ENCODE data around the gene MRGPRD. TPM values are rescaled to one million over a fixed set of nuclear protein-coding genes. Genes with fewer than 3 reads are reported as not detected.

The MRGPRD gene
- total RNA-seq, 1 donor from 2014 or later = not detected

DNA sequence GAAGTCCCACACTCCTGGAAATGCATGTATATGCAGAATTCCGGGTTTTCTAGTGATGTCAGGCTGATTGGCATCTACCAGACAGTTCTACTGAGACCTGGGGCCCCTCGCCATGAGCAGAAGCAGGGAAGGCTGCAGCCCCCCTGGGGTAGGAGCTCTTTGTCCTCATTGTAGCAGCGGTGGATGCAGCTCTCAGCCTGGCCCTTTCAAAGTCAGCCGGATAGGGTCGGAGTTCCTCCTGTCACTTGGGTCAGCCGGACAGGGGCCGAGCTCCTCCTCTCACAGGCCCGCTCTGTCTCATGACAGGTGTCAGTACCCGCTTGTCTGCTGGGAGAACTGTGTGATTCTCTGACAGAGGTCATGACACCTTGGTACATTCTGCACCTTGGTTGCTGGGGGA is 30.0 kb downstream of the MRGPRD start:
- no peak for ATAC-seq
- no peak for DNase-seq (ENCODE audit: low spot score)

DNA sequence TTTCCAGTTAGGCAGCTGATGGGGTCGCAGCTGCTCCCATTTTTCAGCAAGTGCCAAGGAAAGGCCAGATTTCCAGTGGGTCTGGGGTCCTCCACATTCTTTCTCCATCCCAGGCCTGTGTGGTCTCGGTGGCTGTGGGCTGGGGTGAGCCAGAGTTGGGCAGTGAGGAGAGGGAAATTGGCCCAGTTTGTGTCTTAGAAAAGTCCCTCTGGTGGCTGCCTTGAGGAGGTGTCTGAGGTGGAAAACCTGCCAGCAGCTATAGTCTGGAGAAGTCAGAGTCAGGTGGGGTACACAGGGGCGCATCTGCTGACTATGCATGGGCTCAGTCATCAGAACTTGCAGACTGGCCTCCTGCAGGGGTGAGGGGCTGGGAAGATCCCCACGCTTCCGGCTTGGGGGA is 30.5 kb downstream of the MRGPRD start:
- DNase-seq (ENCODE audit: low spot score) (no peak), ATAC-seq (no peak)

DNA sequence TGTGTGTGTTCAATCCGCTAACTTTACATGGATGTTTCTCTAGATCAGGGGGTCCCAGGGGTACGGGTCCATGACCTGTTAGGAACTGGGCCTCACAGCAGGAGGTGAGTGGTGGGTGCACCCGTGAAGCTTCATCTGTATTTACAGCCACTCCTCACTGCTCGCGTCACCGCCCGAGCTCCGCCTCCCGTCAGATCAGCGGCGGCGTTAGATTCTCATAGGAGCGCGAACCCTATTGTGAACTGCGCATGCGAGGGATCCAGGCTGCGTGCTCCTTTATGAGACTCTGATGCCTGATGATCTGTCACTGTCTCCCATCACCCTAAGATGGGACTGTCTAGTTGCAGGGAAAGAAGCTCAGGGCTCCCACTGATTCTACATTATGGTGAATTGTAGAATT is 31.9 kb downstream of the MRGPRD start:
- DNase-seq (ENCODE audit: low spot score) (no peak), ATAC-seq (no peak)

DNA sequence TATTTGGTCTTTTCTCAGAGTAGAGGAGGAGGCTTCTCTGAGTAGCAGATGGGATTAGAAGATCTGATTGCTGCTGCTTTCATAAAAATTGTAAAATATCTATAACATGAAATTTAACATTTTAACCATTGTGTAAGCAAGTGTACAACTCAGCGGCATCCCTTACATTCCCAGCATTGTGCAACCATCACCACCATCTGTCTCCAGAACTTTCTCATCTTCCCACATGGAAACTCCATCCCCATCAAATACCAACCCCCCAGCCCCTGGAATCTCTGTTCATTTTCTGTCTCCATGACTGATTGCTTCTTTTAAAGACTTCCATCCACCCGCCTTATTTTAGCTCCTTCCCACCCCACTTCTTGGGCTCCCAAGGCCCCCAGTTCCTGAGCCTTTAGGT is 32.3 kb downstream of the MRGPRD start:
- no peak for ATAC-seq
- no peak for DNase-seq (ENCODE audit: low spot score)

DNA sequence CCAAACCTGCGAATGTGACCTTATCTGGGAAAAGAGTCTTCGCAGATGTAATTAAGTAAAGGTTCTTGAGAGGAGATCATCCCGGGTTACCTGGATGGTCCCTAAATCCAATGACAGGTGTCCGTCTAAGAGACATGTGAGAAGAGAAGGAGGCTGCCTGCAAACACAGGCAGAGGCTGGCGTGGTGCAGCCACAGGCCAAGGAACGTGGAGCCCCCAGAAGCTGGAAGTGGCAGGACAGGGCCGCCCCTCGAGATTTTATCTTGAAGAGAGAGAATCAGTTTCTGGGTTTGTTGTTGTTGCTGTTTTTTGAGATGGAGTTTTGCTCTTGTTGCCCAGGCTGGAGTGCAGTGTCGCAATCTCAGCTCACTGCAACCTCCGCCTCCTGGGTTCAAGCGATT is 33.6 kb downstream of the MRGPRD start:
- no peak for DNase-seq (ENCODE audit: low spot score)
- no peak for ATAC-seq

DNA sequence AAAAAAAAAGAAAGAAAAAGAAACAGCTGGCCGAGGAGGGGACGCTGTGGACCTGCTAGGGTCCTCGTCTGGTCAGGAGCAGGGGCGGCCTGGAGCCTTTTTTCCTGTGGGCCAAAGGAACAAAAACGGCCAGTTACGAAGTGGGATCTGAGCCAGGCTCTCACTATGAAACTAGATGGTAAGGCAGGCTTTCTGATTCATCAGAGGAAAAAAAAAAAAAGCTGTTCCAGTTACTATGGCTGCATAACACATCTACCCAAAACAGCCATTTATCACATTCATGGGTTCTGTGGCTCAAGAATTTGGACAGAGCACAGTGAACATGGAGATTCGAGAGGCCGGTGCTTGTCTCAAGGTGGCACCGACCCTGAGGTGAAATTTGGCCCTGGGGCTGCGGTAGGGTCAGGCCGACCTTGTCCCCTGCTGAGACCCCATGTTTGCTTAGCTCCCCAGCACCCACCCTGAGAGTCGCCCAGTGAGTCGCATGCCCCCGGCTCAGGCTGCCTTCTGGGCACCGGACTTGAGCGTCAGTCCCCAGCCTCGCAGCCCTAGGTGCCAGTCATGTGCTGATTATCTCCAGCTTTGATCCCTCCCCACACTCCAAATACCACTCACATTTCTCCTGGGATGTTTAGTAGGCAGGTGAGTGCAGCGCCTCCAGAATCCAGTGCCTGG is 34.2 kb downstream of the MRGPRD start:
- DNase-seq (ENCODE audit: low spot score) (no peak), ATAC-seq (no peak)

DNA sequence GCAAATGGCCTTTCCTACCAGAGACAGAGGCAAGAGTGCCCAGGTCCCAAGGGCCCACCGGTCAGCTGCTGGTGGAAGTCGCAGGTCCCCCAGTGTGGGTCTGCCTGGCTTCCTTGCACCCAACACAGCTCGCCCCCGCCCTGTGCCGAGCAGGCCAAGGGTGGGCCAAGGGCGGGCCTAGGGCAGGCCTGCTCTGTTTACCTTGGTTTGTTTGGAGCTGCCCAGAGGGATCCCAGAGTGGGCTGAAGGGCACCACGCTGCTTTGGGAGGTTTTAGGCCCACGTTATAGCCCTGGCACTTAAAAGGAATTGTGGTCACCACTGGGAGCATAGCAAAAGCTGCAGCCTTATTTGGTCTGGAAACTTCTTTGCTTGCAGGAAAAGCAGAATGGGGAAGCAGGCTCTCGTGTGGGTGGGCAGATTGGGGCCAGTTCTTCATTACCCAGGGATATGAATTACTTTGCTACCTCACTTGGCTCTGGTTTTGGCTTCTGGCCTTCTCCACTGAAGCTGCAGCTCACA is 38.0 kb downstream of the MRGPRD start:
- DNase-seq (ENCODE audit: low spot score) (no peak), ATAC-seq (peak; percentile 28)

DNA sequence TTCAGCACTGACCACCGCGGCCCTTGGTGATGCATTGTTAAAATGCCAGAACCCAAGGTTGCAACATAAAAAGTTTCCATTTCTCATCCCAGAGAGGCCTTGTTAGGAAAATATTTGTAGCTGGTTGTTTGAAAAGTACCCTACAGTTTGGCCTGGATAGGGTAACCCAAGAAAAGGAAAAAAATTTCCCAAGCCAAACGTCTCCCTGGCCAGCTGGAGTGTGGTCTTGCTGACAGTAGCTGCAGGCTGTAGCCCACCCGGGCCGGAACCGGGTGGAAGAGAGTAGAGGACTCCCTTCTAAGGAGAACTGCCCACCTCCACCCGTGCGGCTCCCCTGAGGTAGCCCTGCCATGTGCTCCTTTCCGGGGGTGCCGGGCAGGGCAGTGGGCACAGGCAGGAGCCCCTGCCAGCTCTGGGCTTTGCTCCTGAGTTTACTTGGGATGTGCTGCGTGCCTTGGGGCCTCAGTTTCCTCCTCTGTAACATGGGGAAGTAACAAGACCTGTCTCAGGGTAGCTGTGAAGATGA is 38.6 kb downstream of the MRGPRD start:
- DNase-seq (ENCODE audit: low spot score) (no peak), ATAC-seq (no peak)

DNA sequence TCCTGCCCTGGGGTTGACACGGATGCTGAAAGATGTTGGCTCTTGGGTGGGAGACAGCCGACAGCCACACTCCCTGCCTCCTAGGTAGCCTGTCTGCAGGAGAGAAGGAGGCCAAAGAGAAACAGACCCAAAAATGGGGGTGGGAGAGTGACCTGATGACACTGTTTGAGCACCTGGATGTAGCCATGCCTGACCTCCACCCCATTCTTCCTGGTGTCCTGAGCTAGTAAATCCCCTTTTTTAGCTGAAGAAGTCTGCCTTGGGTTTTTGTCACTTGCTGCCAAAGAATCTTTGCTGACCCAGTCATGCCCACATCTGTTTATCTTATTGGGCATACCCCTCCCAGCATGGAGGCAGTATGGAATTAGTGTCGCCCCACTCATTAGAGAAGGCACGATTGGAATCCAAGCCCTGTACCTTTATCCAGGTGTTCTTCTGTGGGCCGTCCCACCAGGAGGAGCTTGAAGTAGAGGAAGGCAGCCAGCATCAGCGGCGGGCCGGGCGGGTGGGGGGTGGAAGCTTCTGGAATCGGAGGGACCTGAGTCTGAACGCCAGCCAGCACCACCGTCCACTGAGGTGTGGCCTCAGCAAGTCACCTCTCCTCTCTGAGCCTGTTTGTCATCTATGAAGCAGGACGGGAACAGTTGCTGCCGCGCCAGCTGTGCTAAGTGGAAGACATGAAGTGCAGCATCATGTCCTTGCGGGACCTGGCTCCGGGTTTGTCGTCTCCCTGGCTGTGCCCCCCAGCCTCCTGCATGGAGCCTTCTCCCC is 39.3 kb downstream of the MRGPRD start:
- no peak for DNase-seq (ENCODE audit: low spot score)
- no peak for ATAC-seq

DNA sequence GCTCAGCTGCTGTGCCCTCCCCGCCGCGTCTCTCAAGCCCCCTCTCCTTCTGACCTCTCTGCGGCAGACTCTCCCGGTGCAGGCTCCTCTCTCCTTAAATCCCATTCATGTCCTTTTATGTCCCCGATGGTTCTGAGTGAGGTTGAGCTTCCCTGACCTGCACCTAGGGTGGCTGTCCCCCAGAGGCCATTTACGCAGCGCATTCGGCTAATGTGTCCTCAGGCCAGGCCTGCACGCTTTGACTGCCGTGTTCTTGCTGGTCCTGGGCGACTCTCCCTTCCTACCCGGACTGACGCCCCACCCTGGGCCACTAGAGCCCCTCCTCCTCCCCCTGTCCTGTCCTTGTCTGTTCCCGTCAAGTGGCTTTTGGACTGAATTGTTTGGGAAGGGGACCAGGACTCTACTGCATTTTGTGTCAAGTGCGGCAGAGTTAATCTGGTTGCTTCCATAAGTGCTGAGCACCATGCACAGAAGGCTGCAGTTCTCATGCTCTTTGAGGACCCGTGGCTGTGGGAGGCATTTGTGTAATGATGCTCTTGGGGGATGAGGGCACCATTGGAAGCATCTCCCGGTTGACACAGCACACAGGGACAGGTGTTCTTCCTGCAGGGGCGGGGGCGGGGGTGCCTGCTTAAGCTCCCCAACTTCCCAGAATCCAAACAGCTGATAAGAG is 40.0 kb downstream of the MRGPRD start:
- ATAC-seq (no peak), DNase-seq (ENCODE audit: low spot score) (no peak)

DNA sequence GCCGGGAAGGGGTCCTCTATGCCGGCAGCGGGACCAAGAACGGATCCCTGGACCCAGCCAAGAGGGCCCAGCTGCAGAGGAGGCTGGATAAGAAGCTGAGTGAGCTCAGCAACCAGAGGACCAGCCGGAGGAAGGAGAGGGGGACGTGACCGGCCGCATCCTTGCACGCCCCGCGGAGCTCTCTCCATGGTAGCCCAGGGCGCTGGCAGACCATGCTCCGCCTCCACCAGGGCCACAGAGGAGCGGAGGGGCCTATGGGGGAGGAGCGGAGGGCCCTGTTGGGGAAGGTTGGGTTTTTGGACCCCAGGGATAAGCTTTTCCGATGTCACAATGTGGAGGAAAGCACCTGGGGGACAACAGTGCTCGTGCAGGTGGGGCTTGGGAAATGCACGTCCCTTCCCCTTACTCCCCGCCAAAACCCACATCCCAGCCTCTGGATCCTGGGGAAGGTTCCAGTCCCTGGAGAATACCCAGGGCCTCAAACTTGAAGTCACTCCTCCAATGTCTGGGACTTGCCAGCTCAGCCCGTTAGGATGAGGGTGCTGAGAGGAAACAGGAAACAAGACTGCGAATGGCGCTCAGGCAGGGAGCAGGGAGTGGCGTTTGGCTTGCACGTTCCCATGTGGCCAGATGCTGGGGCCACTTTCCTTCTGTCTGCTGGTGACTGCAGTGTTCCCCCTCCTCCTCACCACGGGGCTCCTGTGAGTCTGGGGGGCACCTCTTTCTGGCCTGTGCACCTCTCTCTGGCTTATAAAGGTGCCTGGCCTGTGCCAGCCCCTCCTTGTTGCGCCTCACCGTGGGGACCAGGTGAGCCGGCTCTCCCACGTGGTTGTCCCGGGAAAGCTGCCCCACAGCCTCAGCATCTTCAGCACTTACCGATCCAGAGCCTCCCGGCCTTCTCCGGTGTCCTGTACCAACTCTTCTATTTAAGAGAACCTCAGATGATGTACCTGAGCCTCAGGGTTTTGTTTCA is 40.9 kb downstream of the MRGPRD start:
- no peak for ATAC-seq
- DNase-seq (ENCODE audit: low spot score) = no peak

DNA sequence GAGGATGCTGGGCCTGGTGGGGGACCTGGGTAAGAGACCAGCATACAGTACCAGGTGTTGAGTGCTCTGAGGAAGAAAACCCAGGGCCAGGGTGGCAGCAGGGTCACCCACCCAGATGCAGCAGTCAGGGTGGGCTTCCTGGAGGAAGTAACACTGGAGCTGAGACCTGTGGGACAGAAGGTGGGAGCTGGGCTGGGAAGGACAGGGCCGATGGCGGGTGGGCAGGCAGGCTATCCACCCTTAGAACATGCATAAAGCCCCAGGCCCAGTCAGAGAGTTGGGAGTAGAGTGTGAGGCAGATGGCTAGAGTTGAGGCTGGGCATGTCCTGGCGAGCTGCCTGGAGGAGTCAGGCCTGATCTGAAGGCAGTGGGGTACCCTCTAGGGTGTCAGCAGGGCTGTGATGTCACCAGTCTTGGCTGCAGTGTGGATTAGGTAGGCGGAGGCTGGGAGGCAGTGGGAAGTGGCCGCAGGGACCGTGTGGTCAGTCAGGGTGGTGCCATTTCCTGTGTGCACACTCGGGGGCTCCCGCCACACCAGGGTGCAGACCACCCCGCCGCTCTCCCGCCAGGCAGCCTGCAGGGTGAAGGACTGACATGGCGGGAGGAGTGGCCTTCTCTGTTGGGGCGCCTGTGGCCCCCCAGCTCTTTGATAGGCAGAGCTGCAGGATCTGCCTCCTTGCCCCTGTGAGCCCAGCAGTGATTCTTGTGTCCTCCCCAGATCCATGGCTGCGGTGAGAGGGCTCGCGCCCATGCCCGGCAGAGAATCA is 41.8 kb downstream of the MRGPRD start:
- DNase-seq (ENCODE audit: low spot score) = no peak
- no peak for ATAC-seq

DNA sequence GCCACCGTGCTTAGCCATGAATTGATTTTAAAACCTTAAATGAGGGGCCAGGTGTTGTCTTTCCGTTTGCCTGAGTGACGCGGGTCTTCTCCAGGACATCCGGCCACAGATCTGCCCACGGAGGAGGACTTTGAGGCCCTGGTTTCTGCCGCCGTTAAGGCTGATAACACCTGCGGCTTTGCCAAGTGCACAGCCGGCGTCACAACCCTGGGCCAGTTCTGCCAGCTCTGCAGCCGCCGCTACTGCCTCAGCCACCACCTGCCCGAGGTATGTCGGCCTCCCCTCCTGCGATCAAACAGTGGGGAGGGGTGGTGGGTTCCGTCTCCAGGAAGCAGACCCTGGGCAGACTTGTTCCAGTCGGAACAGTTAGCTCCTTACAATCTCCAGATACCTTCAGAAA is 42.7 kb downstream of the MRGPRD start:
- DNase-seq (ENCODE audit: low spot score) (no peak), ATAC-seq (no peak)

DNA sequence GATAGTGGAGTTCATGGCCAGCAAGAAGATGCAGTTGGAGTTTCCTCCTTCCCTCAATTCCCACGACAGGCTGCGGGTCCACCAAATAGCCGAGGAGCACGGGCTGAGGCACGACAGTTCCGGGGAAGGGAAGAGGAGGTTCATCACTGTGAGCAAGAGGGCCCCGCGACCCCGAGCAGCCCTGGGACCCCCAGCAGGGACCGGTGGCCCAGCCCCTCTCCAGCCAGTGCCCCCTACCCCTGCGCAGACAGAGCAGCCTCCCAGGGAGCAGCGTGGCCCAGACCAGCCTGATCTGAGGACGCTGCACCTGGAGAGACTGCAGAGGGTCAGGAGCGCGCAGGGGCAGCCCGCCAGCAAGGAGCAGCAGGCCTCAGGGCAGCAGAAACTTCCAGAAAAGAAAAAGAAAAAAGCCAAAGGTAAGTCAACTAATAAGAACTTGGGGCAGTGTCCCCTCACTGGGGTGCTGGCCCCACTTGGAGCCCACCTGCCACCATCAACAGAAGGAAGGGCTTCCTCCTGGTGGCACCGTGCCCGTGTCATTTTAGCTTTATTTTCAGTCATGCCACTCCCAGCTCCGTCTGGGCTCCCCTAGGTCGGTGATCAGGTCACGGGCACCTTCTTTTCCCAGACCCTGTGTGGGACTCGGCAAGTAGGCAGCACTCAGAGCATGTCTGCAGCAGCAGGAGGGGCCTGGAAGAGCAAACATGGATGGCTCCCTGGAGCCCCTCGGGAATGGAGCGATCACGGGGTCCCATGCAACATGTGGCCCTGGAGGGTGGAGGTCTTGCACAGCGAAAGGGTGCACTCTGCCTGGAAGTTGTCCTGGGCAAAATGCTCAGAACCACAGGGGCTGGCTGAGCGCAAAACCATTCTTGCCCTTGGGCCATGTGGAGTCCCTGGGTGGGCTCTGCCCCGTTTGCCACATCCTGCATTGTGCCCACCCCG is 43.8 kb downstream of the MRGPRD start:
- ATAC-seq (no peak), DNase-seq (ENCODE audit: low spot score) (no peak)

DNA sequence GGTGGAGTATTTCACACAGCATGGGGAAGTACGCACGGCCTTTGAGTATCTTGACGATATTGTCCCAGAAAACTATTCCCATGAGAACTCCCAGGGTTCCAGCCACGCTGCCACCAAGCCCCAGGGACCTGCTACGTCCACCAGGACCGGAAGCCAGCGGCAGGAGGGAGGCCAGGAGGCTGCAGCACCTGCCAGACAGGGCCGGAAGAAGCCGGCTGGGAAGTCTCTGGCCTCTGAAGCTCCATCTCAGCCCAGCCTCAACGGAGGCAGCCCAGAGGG is 44.5 kb downstream of the MRGPRD start:
- DNase-seq (ENCODE audit: low spot score) = no peak
- no peak for ATAC-seq

DNA sequence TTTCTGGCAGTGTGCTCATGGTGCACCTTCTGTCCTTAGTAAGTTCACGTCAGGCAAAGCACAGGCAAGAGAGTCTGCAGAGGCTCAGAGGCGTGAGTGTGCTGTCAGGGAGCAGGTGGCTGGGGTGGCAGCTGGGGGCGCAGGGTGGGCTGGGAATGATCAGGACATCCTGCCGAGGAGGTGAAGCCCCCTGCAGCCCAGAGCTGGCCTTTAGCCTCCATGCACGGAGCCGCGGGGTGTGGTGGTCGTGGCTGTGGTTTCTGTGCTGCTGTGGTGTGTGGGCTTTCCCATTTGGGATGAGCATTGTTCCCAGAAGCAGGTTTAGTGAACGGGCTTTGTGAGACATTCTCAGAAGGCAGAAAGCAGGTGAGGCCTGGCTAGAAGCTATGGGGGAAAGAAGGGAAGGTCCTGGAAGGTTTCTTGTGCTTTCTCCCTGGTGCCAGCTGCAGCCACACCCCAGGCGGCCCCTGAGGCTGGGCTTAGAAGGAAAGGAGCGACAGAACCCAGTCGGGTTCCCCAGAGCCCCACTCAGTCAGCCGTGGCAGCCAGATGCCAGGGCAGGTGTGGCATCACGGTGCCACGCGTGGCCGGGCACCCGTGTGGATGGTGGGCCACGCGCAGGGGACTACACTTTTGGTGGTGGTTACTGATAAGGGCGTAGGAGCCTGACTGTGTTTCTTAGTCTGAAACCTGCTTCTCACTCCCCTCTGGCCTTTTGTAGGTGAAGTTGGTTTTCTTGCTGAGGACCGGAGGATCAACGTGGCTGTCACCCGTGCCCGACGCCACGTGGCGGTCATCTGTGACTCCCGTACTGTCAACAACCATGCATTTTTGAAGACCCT is 45.0 kb downstream of the MRGPRD start:
- ATAC-seq (no peak), DNase-seq (ENCODE audit: low spot score) (no peak)

DNA sequence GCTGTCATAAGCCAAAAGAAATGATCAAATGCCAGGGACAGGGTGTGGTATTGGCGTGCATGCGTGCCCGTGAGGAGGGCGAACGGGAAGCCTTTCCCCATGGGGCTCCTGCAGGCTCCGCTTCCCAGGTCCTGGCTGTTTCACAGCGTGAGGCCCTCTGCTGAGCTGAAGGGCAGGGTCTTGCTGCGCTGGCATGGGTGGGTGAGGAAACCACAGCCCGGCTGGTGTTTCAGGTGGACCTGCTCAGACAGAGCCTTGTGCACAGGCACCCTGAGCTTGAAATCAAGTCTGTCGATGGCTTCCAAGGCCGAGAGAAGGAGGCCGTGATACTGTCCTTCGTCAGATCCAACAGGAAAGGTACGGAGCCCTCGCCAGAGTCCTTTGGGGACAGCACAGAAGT is 45.7 kb downstream of the MRGPRD start:
- ATAC-seq (no peak), DNase-seq (ENCODE audit: low spot score) (no peak)

DNA sequence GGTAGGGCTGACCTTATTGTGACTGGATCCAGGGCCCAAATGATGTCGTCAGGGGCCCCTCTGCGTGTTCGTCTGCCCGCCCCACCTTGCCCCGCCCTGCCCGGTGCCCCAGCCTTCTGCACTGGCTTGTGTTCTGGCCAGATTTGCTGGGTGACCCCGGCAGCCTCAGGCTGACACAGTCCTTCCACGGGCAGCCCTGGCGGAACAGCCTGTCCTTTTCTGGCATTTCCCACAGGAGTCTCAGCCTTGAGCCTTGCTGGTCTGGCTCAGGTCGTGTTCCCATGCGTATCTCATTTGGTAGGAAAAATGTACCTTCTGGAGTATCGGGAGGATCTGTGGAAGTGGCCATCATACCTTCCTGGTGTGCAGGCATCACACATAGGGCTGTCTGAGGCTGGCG is 46.1 kb downstream of the MRGPRD start:
- DNase-seq (ENCODE audit: low spot score) (no peak), ATAC-seq (no peak)

Measured in left lobe of liver (tissue), 2 donors.